ENCODE data around the gene WNT4.
"Not testable (repeated sequence)": the region's sequence is repeated elsewhere in the genome, so short reads cannot be mapped to it uniquely, and the experiment has no call there.

The WNT4 gene

DNA sequence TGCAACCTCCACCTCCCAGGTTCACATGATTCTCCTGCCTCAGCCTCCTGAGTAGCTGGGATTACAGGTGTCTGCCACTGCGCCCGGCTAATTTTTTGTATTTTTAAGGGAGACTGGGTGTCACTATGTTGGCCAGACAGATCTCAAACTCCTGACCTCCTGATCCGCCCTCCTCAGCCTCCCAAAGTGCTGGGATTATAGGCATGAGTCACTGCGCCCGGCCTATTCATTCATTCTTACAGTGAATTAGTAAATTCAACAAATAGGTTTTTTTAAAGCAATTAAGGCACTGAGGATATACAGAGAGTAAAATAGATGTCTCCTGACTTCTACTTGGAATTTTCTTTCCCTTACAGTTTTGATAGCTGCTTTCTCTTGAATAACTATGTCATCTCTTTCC lies 46.9 kb downstream of the WNT4 start:
- intact Hi-C loops (cut with DNase I), result no loop called here
- no peak for DNase-seq

DNA sequence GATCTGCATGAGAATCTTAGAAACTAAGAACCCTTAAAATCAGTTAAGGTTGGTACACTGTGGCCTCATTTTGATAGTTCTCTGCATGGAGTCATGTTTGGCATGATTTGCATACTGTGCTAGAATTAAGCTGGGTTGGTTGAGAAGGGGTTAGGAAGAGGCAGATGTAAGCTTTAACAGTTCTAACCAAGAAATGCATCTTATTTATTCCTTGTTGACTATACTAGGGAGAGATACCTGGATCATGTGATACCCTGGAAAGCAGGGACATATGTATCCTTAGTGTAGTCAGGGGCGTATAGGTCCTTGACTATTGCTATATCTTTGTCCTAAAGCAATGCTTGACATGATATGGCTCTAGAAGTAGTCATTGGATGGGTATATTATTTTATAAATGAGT lies 49.4 kb downstream of the WNT4 start:
- no peak for DNase-seq
- intact Hi-C loops (cut with DNase I), result no loop called here

DNA sequence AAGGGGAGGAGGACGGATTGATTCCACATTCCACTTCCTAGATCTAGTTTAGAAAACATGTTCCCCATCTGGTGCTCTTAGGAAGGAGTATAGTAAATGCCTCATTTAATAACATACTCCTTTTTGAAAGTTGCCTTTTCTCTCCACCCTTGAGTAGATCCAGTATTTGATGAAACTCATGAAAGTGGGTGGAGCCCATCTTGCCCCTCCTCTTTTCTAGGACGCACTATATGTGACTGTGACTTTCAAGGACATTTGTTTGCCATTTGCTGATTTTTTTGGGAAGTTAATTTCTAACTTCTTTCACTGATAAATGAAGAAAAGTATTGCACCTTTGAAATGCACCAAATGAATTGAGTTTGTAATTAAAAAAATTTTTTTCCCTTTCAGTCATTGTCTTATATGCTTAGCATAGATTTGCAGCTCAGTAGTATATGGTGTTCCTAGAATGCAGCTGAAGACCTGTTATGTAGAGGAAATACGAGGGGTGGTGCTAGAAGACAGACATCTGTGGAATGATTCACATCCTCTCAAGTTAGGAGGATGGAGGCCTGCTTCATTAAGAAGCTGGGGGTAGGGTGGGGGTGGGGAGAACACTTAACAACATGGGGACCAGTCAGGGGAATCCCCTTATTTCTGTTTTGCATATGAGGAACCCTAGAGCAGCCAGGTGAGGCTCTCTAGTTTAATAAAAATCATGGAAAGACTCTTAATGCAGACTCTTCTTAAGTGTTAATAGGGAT lies 50.7 kb downstream of the WNT4 start:
- intact Hi-C loops (cut with DNase I); DNase-seq: not testable (repeated sequence)

DNA sequence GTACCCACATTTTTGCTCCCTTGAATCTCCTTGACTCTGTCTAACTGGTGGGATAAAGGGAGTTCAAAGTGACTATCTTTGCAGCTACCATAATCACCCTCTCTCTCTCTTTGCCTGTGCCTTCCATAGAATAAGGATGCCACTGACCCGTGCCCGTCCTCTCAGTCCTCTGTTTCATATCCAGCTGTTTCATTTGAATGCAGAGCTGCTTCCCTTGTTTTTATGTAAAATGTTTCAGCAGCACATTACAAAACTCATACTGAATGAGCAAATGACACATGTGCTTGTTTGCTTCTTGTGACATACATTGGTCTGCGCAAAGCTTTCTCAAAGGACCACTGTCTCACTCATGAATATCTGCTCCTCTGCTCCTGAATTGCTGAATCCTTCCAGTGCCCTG lies 52.0 kb downstream of the WNT4 start:
- DNase-seq, result no peak

DNA sequence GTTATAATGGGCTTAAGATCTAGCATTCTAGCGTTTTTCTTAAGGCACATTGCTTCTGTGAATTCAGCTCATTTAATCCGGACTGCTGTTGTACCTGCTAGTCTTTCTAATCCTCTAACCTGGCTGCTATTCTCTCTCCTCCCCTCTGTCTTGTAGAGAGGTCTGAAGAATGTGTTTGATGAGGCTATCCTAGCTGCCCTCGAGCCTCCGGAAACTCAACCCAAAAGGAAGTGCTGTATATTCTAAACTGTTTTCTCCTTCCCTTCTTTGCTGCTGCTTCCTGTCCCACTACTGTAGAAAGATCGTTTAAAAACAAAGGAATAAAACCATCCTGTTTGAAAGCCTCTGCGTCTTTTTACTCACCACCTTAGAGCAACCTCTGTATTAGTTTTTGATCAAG lies 53.1 kb downstream of the WNT4 start:
- intact Hi-C loops (cut with DNase I), result no loop called here
- DNase-seq, result no peak

More for the DNA sequence above, 52.0 kb downstream of the WNT4 start:
- intact Hi-C loops (cut with DNase I), result no loop called here

DNA sequence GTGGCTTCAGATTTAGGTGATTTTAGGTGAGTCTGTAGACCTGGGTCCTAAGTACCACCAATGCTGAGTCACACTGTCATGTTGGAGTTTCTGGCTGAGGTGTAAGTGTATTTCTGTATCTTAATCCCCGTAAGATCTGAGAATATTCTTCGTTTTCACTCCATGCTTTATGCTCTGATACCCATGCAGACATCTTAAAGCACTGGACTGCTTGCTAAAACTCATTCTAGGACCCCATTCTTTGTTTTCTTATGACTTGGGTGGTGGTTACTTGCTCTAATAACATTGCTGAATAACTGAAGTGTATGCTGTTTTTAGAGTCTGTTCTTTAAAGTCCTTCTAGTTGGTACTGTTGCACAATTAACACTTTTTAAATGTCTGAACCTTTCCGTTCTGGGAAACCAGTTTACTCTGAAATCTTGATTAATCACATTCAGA lies 53.7 kb downstream of the WNT4 start:
- intact Hi-C loops (cut with DNase I), result no loop called here
- DNase-seq, result no peak

DNA sequence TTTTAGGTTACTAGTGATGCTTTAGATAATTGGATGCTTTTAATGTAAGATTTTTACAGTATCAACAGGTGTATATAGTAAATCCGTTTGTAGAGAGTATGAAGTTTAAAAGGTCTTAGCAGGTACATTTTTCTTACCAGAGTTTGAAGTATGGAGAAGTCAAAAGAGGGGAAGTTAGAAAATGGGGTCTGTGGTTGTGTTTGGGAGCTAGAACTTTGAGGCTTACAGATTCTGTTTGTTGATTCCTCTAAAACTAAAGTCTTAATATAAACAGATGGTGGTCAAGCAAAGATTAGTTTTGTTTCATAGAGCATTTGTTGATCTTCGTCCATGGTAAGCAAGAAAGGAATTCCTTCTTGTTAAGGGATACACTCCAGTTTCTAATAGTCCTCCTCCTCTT lies 54.6 kb downstream of the WNT4 start:
- intact Hi-C loops (cut with DNase I), result no loop called here
- DNase-seq, result no peak

DNA sequence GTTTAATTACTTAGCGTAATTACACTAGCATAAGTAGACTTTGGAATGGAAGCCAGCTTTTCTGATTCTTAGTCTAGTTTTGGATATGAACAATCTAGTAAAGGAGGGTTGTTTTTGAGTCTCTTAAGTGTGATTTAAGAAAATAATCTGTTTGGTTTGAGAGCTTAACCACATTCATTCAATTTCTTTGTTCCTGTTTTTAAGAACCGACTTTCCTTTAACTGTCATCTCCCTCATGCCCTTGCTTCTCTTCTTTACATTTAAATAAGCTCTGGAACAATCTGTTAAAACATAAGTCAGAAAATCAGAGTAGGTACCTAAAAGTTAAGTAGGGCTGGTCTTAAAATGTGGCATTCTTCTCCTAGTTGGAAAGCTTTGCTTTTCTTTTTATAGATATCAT lies 62.7 kb downstream of the WNT4 start:
- intact Hi-C loops (cut with DNase I), result no loop called here
- no peak for DNase-seq

DNA sequence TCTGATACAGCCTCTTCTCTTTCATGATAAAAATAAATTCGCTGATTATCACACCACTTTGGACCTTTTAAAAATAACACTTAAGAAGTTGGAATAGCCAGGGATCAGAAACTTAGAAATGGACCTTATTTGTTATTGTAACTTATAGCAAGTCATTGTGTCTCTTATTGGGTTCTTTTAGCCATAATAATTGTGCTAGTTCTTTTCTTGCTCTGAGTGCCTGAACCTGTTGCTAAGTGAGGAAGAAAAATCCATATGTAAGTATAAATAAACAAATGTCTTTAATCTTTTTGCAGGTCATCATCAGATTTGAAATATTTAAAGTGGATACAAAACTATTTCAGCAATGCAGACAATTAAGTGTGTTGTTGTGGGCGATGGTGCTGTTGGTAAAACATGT lies 64.8 kb downstream of the WNT4 start:
- DNase-seq, result no peak
- intact Hi-C loops (cut with DNase I), result no loop called here

DNA sequence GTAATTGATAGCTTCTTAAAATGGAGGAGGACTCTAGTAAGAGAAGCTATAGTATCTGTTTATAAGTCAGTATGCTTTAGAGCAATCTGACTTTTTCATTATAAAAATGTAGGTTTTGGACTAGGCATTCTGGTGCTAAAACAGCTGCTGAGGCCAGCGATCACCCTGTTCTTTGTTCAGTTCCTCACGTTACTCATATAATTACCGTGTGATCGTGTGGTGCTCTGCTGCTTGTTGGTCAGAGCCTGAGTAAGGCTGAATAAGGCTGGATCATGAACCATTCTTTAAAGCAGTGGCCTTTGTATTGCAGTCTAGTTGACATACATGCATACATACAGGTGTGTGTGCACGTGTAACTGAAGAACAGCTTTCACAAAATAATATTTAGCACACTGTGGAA lies 65.2 kb downstream of the WNT4 start:
- intact Hi-C loops (cut with DNase I), result no loop called here

DNA sequence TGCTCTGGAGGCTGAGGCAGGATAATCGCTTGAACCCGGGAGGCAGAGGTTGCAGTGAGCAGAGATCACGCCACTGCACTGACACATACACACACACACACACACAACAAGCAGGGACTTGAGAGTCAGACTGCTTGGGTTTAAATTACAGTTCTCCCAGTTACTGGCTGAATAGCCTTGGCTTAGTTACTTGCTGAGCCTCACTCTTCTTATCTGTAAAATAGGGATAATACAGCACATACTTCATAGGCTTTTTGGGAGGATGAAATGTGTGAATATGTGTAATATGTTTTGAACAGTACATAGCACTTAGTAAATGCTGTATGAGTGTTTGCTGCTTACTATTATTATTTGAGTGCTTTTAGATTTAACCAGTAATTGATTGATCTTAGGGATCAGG lies 66.6 kb downstream of the WNT4 start:
- intact Hi-C loops (cut with DNase I), result no loop called here
- no peak for DNase-seq

More for the DNA sequence above, 65.2 kb downstream of the WNT4 start:
- no peak for DNase-seq

DNA sequence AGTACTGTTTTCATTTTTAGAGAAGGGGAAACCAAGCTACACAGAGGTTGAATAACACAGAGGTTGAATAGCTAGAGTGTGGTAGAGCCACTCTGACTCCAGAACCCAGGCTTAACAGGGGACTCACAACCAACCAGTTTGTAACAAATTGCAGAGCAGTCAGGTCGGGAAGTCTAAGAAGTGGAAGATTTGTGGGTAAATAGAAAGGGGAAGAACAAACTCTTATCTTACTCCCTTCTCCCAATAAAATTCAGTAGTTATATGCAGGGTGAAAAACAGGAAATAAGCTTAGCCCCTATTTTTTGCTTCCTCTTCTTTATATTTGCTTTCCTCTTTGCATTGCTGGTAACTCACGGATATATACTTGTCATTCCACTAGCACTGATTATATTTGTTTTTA lies 67.2 kb downstream of the WNT4 start:
- intact Hi-C loops (cut with DNase I), result no loop called here
- DNase-seq, result no peak

DNA sequence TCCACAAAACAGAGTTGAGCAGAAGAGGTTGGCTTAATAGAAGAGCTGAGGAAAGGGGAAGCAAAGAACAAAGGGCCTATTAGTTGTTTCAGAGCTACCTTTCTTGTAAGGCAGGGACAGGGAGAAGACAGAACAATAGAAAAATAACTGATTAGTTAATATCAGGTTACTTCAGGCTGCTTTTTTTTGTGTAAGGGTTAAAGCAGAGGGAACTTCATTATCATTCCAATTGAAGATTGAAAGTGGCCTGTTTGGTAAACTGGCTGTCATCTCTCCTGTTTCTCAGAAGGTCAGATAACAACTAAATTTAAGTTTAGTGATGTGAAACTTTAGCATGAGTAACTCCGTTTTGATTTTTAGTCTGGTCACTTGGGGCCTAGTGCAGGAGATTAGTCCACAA lies 68.1 kb downstream of the WNT4 start:
- no peak for DNase-seq
- intact Hi-C loops (cut with DNase I), result no loop called here

DNA sequence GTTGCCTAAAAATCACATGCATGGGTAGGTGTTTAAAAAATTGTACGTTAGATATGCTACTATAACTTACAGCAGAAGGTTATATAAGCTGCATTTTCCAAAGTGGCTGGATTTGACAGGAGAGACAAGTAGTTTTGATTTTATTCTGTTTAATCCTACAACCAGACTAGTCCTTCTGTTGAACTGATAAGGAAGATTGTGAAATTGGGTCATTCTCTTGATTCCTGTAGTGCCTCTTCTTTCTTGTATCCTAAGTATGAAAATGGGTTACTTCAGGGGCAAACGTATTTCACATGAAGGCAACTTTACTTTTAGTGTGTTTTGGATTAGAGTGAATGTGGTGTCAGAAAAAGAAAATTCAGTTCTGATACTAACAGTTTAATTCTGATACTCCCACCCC lies 71.4 kb downstream of the WNT4 start:
- intact Hi-C loops (cut with DNase I), result no loop called here
- DNase-seq, result no peak
